Chondrocyte (in vitro differentiated cells): ENCODE data around the gene GPR82. TPM values are rescaled to one million over a fixed set of nuclear protein-coding genes. Genes with fewer than 3 reads are reported as not detected.

Source experiments
- DNase-seq: peaks from one replicate; pipeline ENCODE4 v3.0.0; 2021; ENCODE audit warnings: mixed read lengths, low spot score
- H3K27ac Mint-ChIP-seq: one replicate; pipeline ENCODE4 v1.8.0; 2021; ENCODE audit warnings: mild to moderate bottlenecking, moderate library complexity, mixed read lengths; ENCODE audit not compliant: unreplicated experiment
- H3K27me3 Mint-ChIP-seq: 2 replicates; pipeline ENCODE4 v1.8.0; 2021; ENCODE audit warnings: low read depth, mixed read lengths
- H3K36me3 Mint-ChIP-seq: 2 replicates; pipeline ENCODE4 v1.8.0; 2021; ENCODE audit warnings: low read depth, mixed read lengths
- H3K4me1 Mint-ChIP-seq: 2 replicates; pipeline ENCODE4 v1.8.0; 2021; ENCODE audit warnings: low read depth, mild to moderate bottlenecking, mixed read lengths
- H3K4me3 Mint-ChIP-seq: one replicate; pipeline ENCODE4 v1.8.0; 2021; ENCODE audit warnings: mild to moderate bottlenecking, moderate library complexity, mixed read lengths; ENCODE audit not compliant: unreplicated experiment
- H3K9me3 Mint-ChIP-seq: 2 replicates; pipeline ENCODE4 v1.8.0; 2021; ENCODE audit warnings: low read depth, mixed read lengths
- CTCF ChIP-seq: fragments of 200-600 bp; sonication (generic); IDR thresholded peaks from 2 replicates; pipeline ENCODE4 v1.5.0; 2021; ENCODE audit warnings: antibody characterized with exemption, mild to moderate bottlenecking, moderate library complexity
- total RNA-seq: library from RNA; stranded (reverse); gene quantifications from 3 replicates; pipeline ENCODE4 v1.2.1, GENCODE V29; 2021

The GPR82 gene
- total RNA-seq, 1 donor from 2014 or later: not detected

DNA sequence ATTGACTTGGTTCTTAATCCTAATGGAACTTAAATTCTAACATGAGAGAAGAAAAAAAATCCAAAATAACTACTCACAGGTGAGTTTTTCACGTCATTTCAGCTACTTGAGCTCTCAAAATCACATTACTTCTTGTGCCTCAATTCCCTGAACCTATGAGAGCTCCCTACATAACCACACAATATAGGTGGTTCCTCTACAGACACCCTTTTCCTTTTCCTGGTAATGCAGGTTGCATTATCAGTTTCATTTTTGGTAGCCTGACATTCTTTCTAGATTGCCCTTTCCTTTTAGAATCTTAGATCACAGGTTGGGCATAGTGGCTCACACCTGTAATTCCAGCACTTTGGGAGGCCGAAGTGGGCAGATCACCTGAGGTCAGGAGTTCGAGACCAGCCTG is 31.0 kb upstream of the GPR82 start:
- Mint-ChIP-seq H3K9me3 (peaks cover 6% of the 10 kb centered on the region), H3K36me3 (peaks cover 1% of the 10 kb centered on the region), H3K4me3 (no peak overlapping the region), H3K4me1 (peaks cover 29% of the 10 kb centered on the region), H3K27ac (no peak overlapping the region), H3K27me3 (no peaks in the 10 kb centered on the region)
- no peak for DNase-seq
- no peak for TF ChIP-seq CTCF

GRCh38 chrX:41695426-41695825 is 28.6 kb upstream of the GPR82 start:
- TF ChIP-seq CTCF: no peak
- Mint-ChIP-seq H3K27me3 (no peaks in the 10 kb centered on the region), H3K27ac (no peak overlapping the region), H3K4me3 (no peak overlapping the region), H3K36me3 (peaks cover 1% of the 10 kb centered on the region), H3K4me1 (peaks cover 34% of the 10 kb centered on the region), H3K9me3 (peaks cover 6% of the 10 kb centered on the region)
- no peak for DNase-seq

DNA sequence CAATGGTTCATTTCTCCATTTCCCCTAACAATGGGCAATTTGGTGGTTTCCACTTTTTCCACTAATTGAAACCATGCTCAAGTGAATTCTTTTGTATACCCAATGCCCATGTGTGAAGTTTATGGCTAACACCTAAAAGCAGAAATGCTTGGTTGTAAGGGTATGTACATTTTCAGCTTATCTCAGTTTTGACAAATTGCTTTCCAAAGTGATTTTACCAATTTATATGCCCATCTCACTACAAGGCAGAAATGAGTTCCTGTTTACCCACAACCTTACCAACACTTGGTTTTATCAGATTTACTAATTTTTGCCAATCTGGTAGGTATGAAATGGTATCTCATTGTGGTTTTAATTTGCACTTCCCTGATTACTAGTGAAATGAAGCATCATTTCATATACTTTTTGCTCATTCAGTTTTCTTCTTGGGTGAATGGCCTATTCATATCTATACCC is 20.4 kb upstream of the GPR82 start:
- Mint-ChIP-seq H3K4me3 (no peak overlapping the region), H3K4me1 (peaks cover 9% of the 10 kb centered on the region), H3K9me3 (no peaks in the 10 kb centered on the region), H3K27me3 (no peaks in the 10 kb centered on the region), H3K36me3 (no peaks in the 10 kb centered on the region), H3K27ac (no peak overlapping the region)
- TF ChIP-seq CTCF: no peak
- no peak for DNase-seq

GRCh38 chrX:41705042-41705441 is 18.9 kb upstream of the GPR82 start:
- no peak for TF ChIP-seq CTCF
- Mint-ChIP-seq H3K4me3 (no peak overlapping the region), H3K27ac (no peak overlapping the region), H3K27me3 (no peaks in the 10 kb centered on the region), H3K9me3 (no peaks in the 10 kb centered on the region), H3K36me3 (no peaks in the 10 kb centered on the region), H3K4me1 (peaks cover 6% of the 10 kb centered on the region)
- no peak for DNase-seq

GRCh38 chrX:41705680-41706374 is 18.2 kb upstream of the GPR82 start:
- TF ChIP-seq CTCF: no peak
- no peak overlapping the region for H3K27ac Mint-ChIP-seq

More at GRCh38 chrX:41705680-41706374, 18.2 kb upstream of the GPR82 start:
- Mint-ChIP-seq H3K4me3 (no peak overlapping the region), H3K36me3 (no peaks in the 10 kb centered on the region), H3K4me1 (peaks cover 5% of the 10 kb centered on the region), H3K9me3 (no peaks in the 10 kb centered on the region), H3K27me3 (no peaks in the 10 kb centered on the region)
- DNase-seq: no peak
